Thyroid gland (tissue), 4 donors: ENCODE results near the gene KRT14.

Experiments
- CTCF ChIP-seq, 6 experiments: fragments of 200-600 bp in 3 of 6; fragments of 450-650 bp in 3 of 6; sonication (generic) in 3 of 6; IDR thresholded peaks; one replicate each; pipeline ENCODE4 v1.5.1; 2016 to 2019; ENCODE audit warnings: antibody characterized with exemption in 6 of 6, mild to moderate bottlenecking in 2 of 6, inconsistent platforms in 1 of 6, moderate library complexity in 1 of 6
- POLR2A ChIP-seq, 2 donors: fragments of 450-650 bp; IDR thresholded peaks; one replicate each; pipeline ENCODE4 v1.6.1; 2017; ENCODE audit warnings: antibody characterized with exemption in 2 of 2, mild to moderate bottlenecking in 2 of 2, moderate library complexity in 1 of 2

GRCh38 chr17:41548844-41549595, 37.7 kb downstream of the KRT14 start:
- TF ChIP-seq CTCF (IDR thresholded peaks at IDR 0.05) (peak; percentile 72 to 86 (median 80)), POLR2A (IDR thresholded peaks at IDR 0.05) (no peak)
